Fibroblast of skin of right quadriceps (primary cell): ENCODE data around the gene TOMM20.

Experiments used
- DNase-seq: peaks from one replicate; pipeline ENCODE4 v3.0.0-alpha.2; 2013

TOMM20 gene

DNA sequence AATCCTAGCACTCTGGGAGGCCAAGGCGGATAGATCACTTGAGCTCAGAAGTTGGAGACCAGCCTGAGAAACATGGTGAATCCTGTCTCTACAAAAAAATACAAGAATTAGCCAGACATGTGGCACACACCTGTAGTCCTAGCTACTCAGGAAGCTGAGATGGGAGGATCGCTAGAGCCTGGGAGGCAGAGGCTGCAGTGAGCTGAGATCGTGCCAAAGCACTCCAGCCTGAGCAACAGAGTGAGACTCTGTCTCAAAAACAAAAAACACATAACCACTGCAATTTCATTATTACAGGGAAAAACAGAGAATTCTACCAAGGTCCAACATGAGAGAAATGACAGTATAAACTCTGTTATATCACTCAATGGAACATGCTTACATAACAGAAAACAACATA is 4.4 kb upstream of the TOMM20 start:
- DNase-seq: no peak

- no peak for DNase-seq
Measured at GRCh38 chr1:235131961-235132360, 3.3 kb upstream of the TOMM20 start.

DNA sequence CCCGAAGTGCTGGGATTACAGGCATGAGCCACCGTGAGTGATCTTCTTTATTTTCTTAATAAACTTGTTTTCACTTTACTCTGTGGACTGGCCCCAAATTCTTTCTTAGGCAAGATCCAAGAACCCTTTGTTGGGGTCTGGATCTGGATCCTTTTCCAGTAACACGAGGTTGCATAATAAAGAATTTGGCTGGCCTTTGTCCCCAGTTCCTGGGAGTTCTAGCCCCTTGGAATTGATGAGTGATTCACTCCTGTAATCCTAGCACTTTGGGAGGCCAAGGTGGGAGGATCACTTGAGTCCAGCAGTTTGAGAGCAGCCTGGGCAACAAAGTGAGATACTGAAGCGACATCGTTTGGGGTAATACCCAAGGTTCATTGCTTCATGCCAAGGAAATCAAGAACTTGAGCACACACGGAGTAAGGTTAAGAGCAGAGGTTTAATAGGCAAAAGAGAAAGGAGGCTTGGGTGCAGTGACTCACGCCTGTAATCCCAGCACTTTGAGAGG is 2.2 kb upstream of the TOMM20 start:
- DNase-seq: no peak

GRCh38 chr1:235129774-235130570 is 1.3 kb upstream of the TOMM20 start:
- no peak for DNase-seq

GRCh38 chr1:235127732-235128455 is 743 bp downstream of the TOMM20 start:
- DNase-seq: peak; percentile 11

GRCh38 chr1:235127203-235127602 is 1.4 kb downstream of the TOMM20 start:
- no peak for DNase-seq

GRCh38 chr1:235124665-235125064 is 4.0 kb downstream of the TOMM20 start:
- DNase-seq: no peak

DNA sequence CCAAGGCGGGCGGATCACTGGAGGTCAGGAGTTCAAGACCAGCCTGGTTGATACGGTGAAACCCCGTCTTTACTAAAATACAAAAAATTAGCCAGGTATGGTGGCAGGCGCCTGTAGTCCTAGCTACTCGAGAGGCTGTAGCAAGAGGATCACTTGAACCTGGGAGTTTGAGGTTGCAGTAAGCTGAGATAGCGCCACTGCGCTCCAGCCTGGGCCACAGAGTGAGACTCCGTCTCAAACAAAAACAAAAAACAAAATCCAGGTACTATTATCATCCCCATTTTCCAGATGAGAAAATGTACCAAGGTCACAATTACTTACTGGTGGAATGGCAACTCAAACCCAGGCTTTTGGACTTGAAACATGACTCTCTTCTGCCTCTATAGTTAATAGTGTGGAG is 4.5 kb downstream of the TOMM20 start:
- DNase-seq: no peak

GRCh38 chr1:235122348-235122747 is 6.3 kb downstream of the TOMM20 start:
- no peak for DNase-seq

- no peak for DNase-seq
Measured at GRCh38 chr1:235113183-235113917, 15.3 kb downstream of the TOMM20 start.

GRCh38 chr1:235112297-235113182 is 16.1 kb downstream of the TOMM20 start:
- no peak for DNase-seq

GRCh38 chr1:235111107-235111506 is 17.5 kb downstream of the TOMM20 start:
- DNase-seq: no peak

- no peak for DNase-seq
Measured at GRCh38 chr1:235108876-235109275, 19.8 kb downstream of the TOMM20 start.

DNA sequence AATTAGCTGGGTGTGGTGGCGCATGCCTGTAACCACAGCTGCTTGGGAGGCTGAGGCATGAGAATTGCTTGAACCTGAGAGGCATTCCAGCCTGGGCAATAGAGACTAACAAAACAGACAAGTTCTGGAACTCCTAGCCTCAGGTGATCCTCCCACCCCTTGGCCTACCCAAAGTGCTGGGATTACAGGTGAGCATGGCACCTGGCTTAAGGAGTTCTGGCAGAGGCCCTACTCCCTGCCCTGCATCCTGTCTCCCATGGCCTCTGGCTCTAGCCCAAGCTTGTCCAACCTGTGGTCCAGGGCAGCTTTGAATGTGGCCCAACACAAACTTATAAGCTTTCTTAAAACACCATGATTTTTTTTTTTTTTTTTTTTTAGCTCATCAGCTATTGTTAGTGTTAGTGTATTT is 20.4 kb downstream of the TOMM20 start:
- DNase-seq: no peak

DNA sequence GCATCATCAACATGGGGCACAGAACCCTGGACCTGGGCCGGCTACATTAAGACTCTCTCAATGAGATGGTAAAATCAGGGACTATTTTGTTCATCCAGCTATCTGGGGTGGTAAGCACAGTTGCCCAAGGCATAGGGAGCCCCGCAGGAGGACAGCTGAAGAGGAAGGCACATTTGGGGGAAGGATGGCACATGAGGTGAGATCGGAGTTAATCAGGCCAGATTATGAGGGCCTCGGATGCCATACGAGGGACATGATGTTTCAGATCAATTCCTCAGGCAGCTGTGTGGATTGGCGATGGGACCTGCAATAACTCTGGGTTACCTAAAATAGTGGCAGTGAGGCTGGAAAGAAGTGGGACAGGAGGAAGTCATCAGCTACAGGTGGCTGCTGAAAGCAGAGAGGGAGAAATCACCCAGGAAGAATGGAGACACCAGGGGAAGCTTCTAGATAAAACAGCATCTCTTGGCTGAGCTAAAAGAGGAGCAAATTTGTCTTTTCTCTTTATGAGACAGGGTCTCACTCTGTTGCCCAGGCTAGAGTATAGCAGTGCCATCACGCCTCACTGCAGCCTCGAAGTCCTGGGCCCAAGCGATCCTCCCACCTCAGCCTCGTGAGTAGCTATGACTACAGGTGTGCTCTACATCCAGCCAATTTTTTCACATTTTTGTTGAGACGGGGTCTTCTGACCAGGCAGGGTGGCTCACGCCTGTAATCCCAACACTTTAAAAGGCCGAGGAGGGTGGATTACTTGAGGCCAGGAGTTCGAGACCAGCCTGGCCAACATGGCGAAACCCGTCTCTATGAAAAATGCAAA is 21.1 kb downstream of the TOMM20 start:
- no peak for DNase-seq

GRCh38 chr1:235106457-235106856 is 22.2 kb downstream of the TOMM20 start:
- DNase-seq: no peak

DNA sequence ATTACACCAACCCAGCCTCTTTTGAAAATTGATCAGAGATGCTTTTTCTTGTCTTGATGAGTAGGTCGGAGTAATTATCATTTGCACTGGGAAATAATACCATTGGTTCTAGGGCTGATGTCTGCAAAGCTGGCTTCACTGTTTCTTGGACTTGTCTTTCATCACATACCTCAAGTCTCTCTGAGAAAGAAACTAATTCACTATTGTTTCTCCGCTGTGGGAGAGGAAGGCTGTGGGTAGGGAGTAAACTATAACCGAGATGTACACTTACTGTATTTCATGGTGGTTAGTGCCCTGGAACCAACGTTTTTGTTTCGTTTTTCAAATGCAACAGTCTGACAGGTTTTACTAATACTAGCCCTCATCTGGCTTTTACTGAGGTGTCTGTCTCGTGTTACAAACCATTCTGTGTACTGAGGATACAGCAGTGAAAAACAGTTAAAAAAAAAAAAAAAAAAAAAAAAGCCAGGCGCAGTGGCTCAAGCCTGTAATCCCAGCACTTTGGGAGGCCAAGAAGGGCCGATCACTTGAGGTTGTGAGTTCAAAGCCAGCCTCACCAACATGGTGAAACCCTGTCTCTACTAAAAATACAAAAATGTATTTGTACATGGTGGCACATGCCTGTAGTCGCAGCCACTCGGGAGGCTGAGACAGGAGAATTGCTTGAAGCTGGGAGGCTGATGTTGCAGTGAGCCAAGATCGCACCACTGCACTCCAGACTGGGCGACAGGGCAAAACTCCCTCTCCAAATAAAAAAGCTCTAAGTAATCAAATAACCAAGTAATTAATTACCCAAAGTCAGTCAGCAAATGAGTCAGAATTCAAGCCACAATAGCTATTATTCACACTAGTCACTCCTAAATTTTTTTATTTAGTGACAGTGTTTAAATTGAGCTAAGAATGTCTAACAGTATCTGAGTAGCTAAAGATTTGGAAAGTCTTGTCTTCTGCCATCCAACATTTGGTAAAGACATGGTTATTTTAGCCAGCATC is 23.3 kb downstream of the TOMM20 start:
- no peak for DNase-seq

GRCh38 chr1:235102993-235103411 is 25.6 kb downstream of the TOMM20 start:
- no peak for DNase-seq

- DNase-seq: no peak
Measured at GRCh38 chr1:235102259-235102582, 26.4 kb downstream of the TOMM20 start.

DNA sequence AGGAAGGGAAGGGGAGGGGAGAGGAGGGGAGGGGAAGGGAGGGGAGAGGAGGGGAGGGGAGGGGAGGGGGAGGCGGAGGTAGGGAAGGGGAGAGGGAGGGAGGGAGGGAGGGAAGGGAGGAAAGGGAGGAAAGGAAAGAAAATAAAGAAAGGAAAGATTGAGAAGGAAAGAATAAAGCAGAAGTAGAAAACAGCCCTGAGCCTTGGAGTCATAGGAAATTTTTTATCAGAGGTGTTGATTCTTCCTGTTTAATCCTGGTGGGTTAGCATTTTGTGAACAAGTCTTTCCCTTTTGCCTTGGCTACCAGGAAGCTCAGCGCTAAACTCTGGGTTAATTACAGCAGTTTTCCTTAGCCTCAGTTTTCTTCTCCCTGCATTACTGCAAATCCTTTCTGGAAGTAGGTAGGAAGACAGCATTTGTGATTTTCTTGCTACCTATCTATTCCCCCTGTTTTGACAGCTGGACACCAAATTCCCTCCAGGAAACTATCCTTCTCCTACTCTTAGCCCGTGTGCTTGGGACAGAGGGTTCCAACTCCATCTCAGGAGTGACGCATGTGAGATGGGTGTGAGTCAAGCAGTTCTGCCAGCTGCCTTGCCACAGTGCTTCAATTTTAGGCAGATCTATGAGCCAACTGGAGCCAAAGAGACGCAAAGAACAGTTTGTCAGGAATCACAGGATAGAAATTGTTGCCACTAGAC is 26.9 kb downstream of the TOMM20 start:
- DNase-seq: no peak
